Right hindlimb (tissue), 1 donor: ENCODE data around the gene DDX25.
"Not testable (repeated sequence)": the region's sequence is repeated elsewhere in the genome, so short reads cannot be mapped to it uniquely, and the experiment has no call there.

ENCODE experiments used
- DNase-seq: peaks from one replicate; pipeline ENCODE4 v3.0.0-alpha.2; 2018

DDX25 gene

GRCh38 chr11:125903711-125904659, at the start of gene DDX25:
DDX25 (plus strand) TSS chr11:125904508; CDS start chr11:125904518, 10 bp downstream.
- DNase-seq, result peak; percentile 51

DNA sequence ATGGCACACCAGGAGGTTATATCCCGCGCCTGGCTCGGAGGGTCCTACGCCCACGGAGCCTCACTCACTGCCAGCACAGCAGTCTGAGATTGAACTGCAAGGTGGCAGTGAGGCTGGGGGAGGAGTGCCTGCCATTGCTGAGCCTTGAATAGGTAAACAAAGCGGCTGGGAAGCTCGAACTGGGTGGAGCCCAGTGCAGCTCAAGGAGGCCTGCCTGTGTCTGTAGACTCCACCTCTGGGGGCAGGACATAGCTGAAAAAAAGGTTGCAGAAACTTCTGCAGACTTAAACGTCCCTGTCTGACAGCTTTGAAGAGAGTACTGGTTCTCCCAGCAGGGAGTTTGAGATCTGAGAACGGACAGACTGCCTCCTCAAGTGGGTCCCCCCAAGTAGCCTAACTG, 46.6 kb upstream of the DDX25 start:
- not testable (repeated sequence) for DNase-seq

DNA sequence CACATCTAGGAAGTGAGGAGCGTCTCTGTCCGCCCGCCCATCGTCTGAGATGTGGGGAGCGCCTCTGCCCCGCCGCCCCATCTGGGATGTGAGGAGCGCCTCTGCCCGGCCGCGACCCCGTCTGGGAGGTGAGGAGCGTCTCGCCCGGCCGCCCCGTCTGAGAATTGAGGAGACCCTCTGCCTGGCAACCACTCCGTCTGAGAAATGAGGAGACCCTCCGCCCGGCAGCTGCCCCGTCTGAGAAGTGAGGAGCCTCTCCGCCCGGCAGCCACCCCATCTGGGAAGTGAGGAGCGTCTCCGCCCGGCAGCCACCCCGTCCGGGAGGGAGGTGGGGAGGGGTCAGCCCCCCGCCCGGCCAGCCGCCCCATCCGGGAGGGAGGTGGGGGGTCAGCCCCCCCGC, 41.5 kb upstream of the DDX25 start:
- not testable (repeated sequence) for DNase-seq

- not testable (repeated sequence) for DNase-seq
Measured at GRCh38 chr11:125865354-125865753, 39.0 kb upstream of the DDX25 start.

DNA sequence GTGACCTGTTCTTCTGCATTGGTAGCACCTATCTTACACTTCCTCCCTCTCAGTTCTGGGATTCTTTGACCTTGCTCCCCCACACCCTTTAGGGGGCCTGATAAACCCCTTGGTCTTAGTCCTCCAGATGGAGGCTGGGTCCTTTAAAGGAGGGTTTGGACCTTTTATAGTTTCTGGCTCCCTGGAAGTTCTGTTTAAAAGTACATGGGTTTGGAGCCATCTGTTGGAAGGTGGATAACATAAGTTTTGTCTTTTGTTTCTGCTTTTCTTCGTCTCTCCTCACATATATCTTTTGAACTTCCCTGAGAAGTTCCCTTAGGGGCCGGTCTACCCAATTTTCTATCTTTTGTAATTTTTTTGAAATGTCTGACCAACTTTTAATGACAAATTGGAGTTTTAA, 34.8 kb upstream of the DDX25 start:
- no peak for DNase-seq

- no peak for DNase-seq
Measured at GRCh38 chr11:125871391-125872137, 32.7 kb upstream of the DDX25 start.

- DNase-seq, result no peak
Measured at GRCh38 chr11:125872138-125872491, 32.2 kb upstream of the DDX25 start.

DNA sequence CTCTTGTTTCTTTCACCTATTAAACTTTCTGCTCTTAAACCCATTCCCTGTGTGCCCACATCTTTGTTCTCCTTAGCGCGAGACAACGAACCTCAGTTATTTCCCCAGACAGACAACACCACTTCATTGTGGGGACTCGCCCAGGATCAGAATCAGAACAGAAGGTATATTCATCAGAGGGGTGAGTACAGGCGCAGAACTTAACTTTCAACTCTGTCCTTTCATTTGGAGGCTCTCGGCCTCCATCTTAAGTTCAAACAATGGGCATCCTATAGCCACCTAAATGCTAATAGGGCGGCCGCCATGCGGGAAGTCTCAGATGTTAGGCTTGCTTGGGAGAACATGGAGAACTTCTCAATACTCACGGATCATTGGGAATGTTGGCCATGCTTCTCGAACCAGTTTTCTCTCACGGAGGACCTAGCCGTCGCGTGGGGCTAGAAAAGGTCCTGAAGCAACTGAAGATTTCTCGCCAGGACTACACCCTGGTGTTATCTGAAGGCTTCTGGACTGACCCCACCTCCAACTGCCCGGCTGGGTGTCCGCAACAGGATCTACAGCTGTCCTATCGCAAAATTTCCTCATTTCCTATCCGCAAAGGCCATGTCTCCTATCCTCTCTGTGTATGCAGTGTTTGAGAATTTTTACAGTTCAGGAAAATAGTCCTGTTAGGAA, 30.3 kb upstream of the DDX25 start:
- no peak for DNase-seq

DNA sequence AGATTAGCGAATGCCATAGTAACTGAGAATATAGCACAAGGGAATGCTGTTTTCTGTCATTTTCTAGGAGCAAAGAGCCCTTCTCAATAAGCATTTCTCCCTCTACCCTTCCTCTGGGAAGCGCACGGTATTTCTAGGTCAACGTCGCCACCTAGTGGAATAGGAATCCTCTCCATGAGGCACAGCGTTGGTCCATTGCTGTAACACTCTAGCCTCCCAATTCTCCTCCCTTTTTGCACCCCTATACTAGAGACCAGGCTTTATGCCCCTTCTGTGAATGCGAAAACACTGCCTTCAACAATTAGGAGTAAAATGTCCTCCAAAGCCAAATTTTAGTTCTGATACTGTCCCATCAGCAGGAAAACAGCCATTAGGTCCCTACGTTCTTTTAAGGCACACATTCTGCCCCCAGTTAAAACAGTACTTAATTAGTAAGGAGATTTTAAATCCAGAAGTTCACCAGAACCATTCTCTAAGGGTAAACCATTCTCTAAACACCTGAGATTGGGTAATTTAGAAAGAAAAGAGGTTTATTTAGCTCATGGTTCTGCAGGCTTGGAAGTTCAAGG, 29.7 kb upstream of the DDX25 start:
- peak; percentile 55 for DNase-seq

GRCh38 chr11:125881291-125881690, 23.0 kb upstream of the DDX25 start:
- DNase-seq, result no peak

DNA sequence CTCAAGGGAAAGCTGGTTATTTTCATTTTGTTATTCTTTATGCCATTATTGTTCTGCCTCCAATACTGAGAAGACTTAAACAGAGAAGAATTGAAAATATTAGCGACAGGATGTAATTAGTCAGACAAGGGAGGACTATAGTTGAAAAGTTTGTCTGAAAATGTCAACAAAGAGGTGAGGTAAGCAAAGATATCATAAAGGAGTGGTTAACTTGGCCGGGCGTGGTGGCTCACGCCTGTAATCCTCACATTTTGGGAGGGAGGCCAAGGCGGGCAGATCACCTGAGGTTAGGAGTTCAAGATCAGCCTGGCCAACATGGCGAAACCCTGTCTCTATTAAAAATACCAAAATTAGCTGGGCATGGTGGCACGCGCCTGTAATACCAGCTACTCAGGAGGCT, 20.9 kb upstream of the DDX25 start:
- no peak for DNase-seq

GRCh38 chr11:125886997-125887372, 17.3 kb upstream of the DDX25 start:
- no peak for DNase-seq

- peak; percentile 96 for DNase-seq
Measured at GRCh38 chr11:125887373-125888324, 16.7 kb upstream of the DDX25 start, which contains the start of gene HYLS1. HYLS1 (plus strand) TSS chr11:125887668; CDS start chr11:125899369, 11,701 bp downstream.

DNA sequence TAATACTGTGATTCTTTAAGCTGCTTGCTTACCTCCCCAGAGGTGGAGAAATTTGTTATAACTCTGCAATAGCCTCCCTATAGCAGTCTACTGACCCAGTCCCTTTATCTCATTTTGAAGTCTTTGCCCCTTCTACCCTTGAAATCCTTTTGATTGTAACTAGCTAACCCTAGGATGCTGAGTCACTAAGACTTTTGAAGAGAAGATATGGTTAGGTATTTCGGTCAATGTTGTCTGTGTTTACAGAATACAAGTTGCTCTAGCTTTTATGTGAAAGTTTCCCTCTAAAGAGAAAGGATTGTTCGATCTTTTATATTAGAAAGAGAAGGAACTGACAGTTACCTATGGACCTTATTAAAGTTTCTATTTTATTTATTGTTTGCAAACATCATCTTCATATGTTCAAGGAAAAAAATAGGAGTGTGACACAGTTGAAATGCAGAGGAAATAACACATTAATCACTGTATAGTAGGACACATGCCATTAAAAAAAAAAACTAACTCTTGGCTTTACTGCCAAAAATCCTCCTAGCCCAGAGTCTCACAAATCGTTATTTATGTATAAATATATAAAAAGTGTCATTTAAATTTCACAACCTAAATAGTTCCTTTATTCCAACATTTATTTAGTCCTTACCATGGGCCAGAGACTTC, 13.7 kb upstream of the DDX25 start:
- no peak for DNase-seq

DNA sequence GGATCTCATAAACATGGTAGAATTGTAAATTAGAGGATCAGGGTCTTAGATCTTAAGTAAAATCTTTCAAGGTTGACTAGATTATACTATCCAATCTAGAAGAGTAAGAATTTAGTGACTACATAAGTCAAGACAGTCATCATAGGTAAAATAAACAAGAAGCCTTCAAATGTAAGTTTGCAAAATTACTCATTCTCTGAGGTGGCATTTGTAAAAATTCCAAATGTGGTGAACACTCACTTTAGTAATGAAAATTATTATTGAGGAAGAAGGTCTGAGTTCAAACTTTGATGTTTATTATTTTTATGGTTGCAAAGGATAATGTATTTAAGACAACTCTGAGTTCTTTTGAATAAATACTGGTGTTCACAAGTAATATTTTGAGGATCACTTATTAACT, 12.2 kb upstream of the DDX25 start:
- no peak for DNase-seq

DNA sequence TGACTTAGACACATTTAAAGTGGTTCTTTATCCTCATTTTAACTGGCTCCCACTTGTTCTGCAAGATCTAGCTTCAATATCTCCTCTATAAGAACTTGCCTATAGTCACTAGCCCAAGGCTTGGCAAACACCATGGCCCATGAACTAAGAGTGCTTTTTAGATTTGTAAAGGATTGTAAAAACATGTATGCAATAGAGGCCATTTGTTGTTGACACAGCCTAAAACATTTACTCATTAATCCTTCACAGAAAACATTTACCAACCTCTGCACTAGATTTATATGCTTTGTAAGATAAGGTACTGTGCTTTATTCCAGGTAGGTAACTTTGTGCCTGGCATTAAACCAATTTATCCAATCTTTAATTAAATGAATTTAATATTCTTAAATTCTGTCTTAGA, 11.3 kb upstream of the DDX25 start:
- no peak for DNase-seq

GRCh38 chr11:125901872-125902271, 2.4 kb upstream of the DDX25 start:
- DNase-seq, result no peak

DNA sequence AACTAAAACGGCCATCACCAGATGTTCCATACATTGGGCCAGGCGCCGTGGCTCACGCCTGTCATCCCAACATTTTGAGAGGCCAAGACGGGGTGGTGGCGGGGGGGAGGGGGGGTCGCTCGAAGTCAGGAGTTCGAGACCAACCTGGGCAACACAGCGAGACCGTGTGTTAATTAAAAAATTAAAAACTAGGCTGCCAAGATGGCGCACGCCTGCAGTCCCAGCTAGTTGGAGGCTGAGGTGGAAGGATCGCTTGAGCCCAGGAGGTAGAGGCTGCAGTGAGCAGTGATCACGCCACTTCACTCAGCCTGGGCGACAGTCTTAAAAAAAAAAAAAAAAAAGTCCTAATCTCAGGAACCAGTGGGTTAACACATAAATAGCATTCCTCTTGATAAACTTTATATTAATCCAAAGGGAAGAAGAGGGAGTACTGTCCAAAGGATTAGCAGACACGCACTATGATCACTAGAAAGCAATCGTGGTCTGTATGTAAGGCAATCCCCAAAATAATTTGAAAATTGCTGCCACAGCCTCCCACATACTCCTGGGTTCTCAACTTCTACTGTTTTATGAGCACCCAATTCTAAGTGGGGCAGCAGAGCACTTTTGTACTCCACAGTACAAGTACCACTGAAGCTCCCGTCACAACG, 1.9 kb upstream of the DDX25 start:
- no peak for DNase-seq

- DNase-seq, result peak; percentile 95
Measured at GRCh38 chr11:125902927-125903710, 1.2 kb upstream of the DDX25 start, which contains the start of gene PUS3. PUS3 (minus strand) TSS chr11:125903206; CDS start chr11:125896284, 6,922 bp downstream.

DNA sequence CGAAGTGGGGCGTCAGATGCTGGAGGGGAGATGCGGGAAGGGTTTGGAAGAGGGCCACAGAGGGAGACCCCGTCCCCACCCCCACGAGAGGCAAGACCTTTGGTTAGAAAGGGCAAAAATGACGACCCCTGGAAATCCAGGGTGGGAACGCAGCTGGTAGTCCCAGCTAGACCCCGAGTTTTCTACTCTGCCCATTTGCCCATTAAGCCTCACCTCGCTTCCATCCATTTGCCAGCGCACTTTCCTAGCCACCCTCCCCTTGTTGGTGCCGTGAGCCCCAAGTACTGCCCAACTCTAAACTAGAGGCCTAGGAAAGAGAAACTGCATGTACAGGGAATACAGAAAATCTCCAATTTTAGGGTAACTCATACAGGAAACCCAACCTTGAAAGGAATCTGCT, 370 bp downstream of the DDX25 start:
- no peak for DNase-seq
